Colonic mucosa (tissue), 4 donors: ENCODE data around the gene RCL1. TPM values are rescaled to one million over a fixed set of nuclear protein-coding genes. Genes with fewer than 3 reads are reported as not detected.
A peak's percentile ranks its signal among the peaks of the same experiment; 100 is the strongest.

ENCODE experiments used
- DNase-seq: peaks from one replicate; pipeline ENCODE4 v3.0.0-alpha.2; 2020
- H3K27ac ChIP-seq: fragments of 200-600 bp; one replicate; pipeline ENCODE4 v1.8.0; 2021
- H3K27me3 ChIP-seq: fragments of 200-600 bp; one replicate; pipeline ENCODE4 v1.8.0; 2021
- H3K36me3 ChIP-seq: fragments of 200-600 bp; one replicate; pipeline ENCODE4 v1.8.0; 2021
- H3K4me1 ChIP-seq: fragments of 200-600 bp; one replicate; pipeline ENCODE4 v1.8.0; 2021; ENCODE audit warnings: mild to moderate bottlenecking
- H3K4me3 ChIP-seq: fragments of 200-600 bp; one replicate; pipeline ENCODE4 v1.8.0; 2021
- H3K9ac ChIP-seq, 2 donors: one replicate each; pipeline ENCODE4 v1.7.0; 2013; ENCODE audit warnings: control low read depth in 2 of 2, low read depth in 2 of 2, low read length in 2 of 2
- H3K9me3 ChIP-seq: fragments of 200-600 bp; one replicate; pipeline ENCODE4 v1.8.0; 2021
- CTCF ChIP-seq: fragments of 200-600 bp; IDR thresholded peaks from one replicate; pipeline ENCODE4 v1.8.0; 2022; ENCODE audit warnings: antibody characterized with exemption, mild to moderate bottlenecking
- intact Hi-C: fragments of 100-400 bp; cut with DNase I; formaldehyde crosslinking; loops from one replicate; pipeline ENCODE4 v1.14.1; 2022
- total RNA-seq, 2 donors: library from RNA; stranded (reverse); fragmentation: NEBNext Ultra II Directional in 1 of 2; extraction: Animal tissue kit (Norgen Biotek cat#: 25700) in 1 of 2; gene quantifications; one replicate each; pipeline ENCODE4 v1.2.1, GENCODE V29; 2021
- donor health status: healthy.
- donor health status: DM: no; HTN: no; CAD: no.
- donor health status: DM: no; HTN: no; CAD: no.

Gene RCL1
- total RNA-seq, 2 donors from 2014 or later: 7.0 to 12.5 TPM

- Histone ChIP-seq H3K4me1 (no peaks in the 10 kb centered on the region), H3K9me3 (no peaks in the 10 kb centered on the region), H3K27ac (peak overlapping the region; percentile 40), H3K4me3 (no peak overlapping the region), H3K9ac (no peak overlapping the region), H3K36me3 (no peaks in the 10 kb centered on the region), H3K27me3 (no peaks in the 10 kb centered on the region)
- DNase-seq: no peak
- TF ChIP-seq CTCF: no peak
- intact Hi-C loops: no loop called here
Measured at GRCh38 chr9:4814913-4815312, 22.2 kb downstream of the RCL1 start.

- Histone ChIP-seq H3K9ac (no peak overlapping the region), H3K9me3 (no peaks in the 10 kb centered on the region), H3K4me1 (no peaks in the 10 kb centered on the region), H3K27me3 (no peaks in the 10 kb centered on the region), H3K27ac (peak overlapping the region; percentile 40), H3K4me3 (no peak overlapping the region), H3K36me3 (no peaks in the 10 kb centered on the region)
- no peak for TF ChIP-seq CTCF
- intact Hi-C loops: no loop called here
- no peak for DNase-seq
Measured at GRCh38 chr9:4815381-4815956, 22.7 kb downstream of the RCL1 start.

- Histone ChIP-seq H3K9me3 (no peaks in the 10 kb centered on the region), H3K27me3 (no peaks in the 10 kb centered on the region), H3K9ac (no peak overlapping the region), H3K4me3 (no peak overlapping the region), H3K4me1 (no peaks in the 10 kb centered on the region), H3K36me3 (no peaks in the 10 kb centered on the region), H3K27ac (no peak overlapping the region)
- TF ChIP-seq CTCF: no peak
- intact Hi-C loops: no loop called here
- no peak for DNase-seq
Measured at GRCh38 chr9:4820168-4820567, 27.4 kb downstream of the RCL1 start.

- Histone ChIP-seq H3K36me3 (no peaks in the 10 kb centered on the region), H3K27ac (no peak overlapping the region), H3K9ac (no peak overlapping the region), H3K4me3 (no peak overlapping the region), H3K9me3 (no peaks in the 10 kb centered on the region), H3K4me1 (no peaks in the 10 kb centered on the region), H3K27me3 (no peaks in the 10 kb centered on the region)
- DNase-seq: no peak
- intact Hi-C loops: no loop called here
- no peak for TF ChIP-seq CTCF
Measured at GRCh38 chr9:4821133-4821532, 28.4 kb downstream of the RCL1 start.

- Histone ChIP-seq H3K36me3 (no peaks in the 10 kb centered on the region), H3K27me3 (no peaks in the 10 kb centered on the region), H3K9me3 (no peaks in the 10 kb centered on the region), H3K4me3 (no peak overlapping the region), H3K27ac (no peak overlapping the region), H3K9ac (no peak overlapping the region), H3K4me1 (no peaks in the 10 kb centered on the region)
- intact Hi-C loops: no loop called here
- no peak for TF ChIP-seq CTCF
- DNase-seq: no peak
Measured at GRCh38 chr9:4822057-4822456, 29.3 kb downstream of the RCL1 start.
